ENCODE data around the gene GIPC3. TPM values are rescaled to one million over a fixed set of nuclear protein-coding genes. Genes with fewer than 3 reads are reported as not detected.

Gene GIPC3
- total and polyA plus RNA-seq, 2 of the 8 experiments (the other 6 are each of a cell fraction or from before 2014, with no cell fraction given) = 1.0 to 1.2 TPM

- no peak for TF ChIP-seq ZNF274 (IDR thresholded peaks at IDR 0.05; ENCODE audit: borderline replicate concordance, extremely low read depth, low read length)
- TF ChIP-seq HDAC2 (IDR thresholded peaks at IDR 0.05; ENCODE audit: borderline replicate concordance in 1 of 2, low read depth in 2 of 2, low read length in 2 of 2) = no peak
- TF ChIP-seq EP300 (IDR thresholded peaks at IDR 0.05; ENCODE audit: borderline replicate concordance in 1 of 2, low read depth in 2 of 2, low read length in 2 of 2) = no peak
- TF ChIP-seq, protein P1, sequence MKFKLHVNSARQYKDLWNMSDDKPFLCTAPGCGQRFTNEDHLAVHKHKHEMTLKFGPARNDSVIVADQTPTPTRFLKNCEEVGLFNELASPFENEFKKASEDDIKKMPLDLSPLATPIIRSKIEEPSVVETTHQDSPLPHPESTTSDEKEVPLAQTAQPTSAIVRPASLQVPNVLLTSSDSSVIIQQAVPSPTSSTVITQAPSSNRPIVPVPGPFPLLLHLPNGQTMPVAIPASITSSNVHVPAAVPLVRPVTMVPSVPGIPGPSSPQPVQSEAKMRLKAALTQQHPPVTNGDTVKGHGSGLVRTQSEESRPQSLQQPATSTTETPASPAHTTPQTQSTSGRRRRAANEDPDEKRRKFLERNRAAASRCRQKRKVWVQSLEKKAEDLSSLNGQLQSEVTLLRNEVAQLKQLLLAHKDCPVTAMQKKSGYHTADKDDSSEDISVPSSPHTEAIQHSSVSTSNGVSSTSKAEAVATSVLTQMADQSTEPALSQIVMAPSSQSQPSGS (IDR thresholded peaks at IDR 0.05; ENCODE audit: low read length) = no peak
- no peak for TF ChIP-seq SP4 (IDR thresholded peaks at IDR 0.05; ENCODE audit: low read length)
- no peak for TF ChIP-seq KDM1A (IDR thresholded peaks at IDR 0.05; ENCODE audit: borderline replicate concordance, low read length)
- no peak for TF ChIP-seq MAFK (IDR thresholded peaks at IDR 0.05; ENCODE audit: low read depth, low read length)
- no peak for TF ChIP-seq MAX (IDR thresholded peaks at IDR 0.05)
Measured at GRCh38 chr19:3632739-3633558, 47.7 kb downstream of the GIPC3 start (continued).
